NCI-H1436 (cell line): ENCODE data around the gene C17orf67.

Experiments used
- DNase-seq: peaks from one replicate; lab custom pipeline; 2025; lab: John Stamatoyannopoulos, UW

Gene C17orf67, protein sequence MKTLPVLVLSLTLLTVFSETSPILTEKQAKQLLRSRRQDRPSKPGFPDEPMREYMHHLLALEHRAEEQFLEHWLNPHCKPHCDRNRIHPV

GRCh38 chr17:56833809-56834379, at the start of gene C17orf67, which contains the start of gene DGKE:
TSS of gene C17orf67 (minus strand) at chr17:56833920. CDS start at chr17:56815810, 18,110 bp downstream.
TSS of gene DGKE (plus strand) at chr17:56834151. CDS start at chr17:56834796, 645 bp downstream.
- peak; percentile 99 for DNase-seq

- no peak for DNase-seq
Measured at GRCh38 chr17:56881685-56882295, 48.1 kb upstream of the C17orf67 start.

DNA sequence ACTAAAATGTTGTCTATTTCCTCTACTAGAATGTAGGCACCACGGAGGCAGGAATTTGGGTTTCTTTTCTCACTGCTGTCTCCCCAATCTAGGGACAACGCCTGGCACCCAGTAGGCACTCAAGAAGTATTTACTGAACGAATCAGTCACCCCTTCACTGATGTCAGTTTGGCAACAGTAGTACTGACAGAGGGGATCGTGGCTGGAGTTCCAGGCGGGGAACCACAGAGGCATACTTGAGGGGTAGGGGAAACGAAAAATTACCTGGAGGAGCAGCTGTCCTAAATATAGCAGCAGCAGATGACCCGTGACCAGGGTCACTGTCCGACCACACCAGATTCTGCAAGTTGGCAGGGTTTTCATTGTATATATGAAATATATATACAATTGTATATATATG, 46.9 kb upstream of the C17orf67 start:
- no peak for DNase-seq

DNA sequence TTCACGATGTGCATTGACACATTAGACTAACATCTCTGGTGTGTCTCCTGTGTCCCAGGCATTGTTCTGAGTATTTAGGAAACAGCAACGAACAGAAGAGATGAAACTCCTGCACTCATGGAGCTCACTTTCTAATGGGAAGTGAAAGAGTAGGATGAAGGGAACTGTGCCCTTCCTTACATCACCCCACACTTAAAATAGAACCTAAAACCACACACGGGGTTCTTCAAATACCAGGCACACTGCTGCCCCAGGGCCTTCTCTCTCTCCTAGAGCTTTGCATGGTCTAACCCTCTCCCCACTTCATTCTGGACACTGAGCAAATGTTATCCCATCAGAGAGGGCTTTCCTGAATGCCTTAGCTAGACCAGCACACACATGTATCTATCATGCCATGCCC, 46.4 kb upstream of the C17orf67 start:
- DNase-seq, result no peak

DNA sequence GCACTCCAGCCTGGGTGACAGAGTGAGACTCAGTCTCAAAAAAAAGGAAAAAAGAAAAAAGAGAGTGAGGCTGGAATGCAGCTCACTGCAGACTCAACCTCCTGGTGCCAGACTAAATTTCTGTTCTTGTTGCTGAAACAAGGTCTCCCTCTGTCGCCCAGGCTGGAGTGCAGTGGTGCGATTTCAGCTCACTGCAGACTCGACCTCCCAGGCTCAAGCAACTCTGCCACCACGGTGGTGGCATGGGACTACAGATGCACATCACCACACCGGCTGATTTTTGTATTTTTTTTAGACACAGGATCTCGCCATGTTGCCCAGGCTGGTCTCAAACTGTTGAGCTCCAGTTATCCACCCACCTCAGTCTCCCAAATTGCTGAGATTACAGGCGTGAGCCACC, 45.6 kb upstream of the C17orf67 start:
- DNase-seq, result no peak

GRCh38 chr17:56876766-56877179, 43.1 kb upstream of the C17orf67 start:
- no peak for DNase-seq

- no peak for DNase-seq
Measured at GRCh38 chr17:56870081-56870651, 36.4 kb upstream of the C17orf67 start.

DNA sequence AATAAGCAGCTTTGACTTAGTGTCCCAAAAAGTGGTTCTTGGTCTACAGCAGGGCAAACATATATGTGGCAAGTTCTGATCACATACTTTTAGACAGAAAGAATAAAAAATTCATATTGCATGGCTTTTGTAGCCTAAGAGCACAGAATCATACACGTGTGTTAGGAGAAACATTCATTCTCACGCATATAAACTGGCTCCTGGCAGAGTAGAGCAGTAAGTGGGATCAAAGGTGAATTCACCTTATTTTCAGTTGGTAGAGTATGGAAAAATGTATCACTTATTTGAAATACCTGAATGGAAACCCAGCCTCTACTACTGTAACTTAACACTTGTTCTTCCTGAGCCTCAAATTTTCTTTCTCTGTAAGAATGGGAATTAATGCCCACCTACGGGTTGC, 35.0 kb upstream of the C17orf67 start:
- DNase-seq, result no peak

DNA sequence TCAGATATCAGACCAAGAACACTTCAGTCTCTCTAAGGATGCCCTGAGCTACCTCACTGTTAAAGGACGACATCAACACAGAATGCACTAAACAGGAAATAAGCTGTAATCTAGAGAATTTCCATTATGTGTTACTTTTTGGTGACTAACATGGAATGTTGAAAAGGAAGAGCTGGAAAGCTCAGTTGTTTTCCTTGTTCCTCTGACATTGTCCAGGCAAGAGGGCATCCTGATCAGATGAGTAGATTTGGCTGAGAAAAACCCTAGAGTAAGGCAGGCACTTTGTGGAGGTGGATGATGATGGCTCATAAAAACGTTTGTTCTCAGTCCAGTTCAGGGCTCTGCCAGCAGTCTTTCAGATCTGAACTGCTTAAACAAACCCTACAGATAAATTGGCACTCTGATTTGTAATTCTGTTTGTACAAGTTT, 34.2 kb upstream of the C17orf67 start:
- no peak for DNase-seq

- DNase-seq, result no peak
Measured at GRCh38 chr17:56866496-56866895, 32.8 kb upstream of the C17orf67 start.

- no peak for DNase-seq
Measured at GRCh38 chr17:56866076-56866475, 32.4 kb upstream of the C17orf67 start.

DNA sequence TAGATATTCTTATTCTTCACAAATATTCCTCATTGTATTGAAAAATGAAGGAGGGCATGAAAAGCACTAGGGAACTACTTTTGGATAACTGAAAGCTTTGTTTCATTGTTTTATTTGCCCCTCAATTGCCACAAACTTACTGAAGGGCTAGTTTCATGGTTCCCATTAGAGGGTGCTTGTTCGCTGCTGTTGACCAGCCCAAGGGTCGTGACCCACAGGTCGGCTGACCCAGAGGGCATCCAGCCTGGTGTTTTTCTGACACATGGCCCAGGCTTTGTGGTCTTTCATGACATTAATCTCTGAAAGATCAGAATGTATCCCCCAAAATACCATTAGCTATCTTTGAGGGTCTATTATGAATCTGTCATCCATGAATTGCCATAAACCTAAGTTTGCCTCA, 30.3 kb upstream of the C17orf67 start:
- DNase-seq, result no peak

GRCh38 chr17:56861899-56862298, 28.2 kb upstream of the C17orf67 start:
- DNase-seq, result no peak

GRCh38 chr17:56851008-56851407, 17.3 kb upstream of the C17orf67 start:
- no peak for DNase-seq

DNA sequence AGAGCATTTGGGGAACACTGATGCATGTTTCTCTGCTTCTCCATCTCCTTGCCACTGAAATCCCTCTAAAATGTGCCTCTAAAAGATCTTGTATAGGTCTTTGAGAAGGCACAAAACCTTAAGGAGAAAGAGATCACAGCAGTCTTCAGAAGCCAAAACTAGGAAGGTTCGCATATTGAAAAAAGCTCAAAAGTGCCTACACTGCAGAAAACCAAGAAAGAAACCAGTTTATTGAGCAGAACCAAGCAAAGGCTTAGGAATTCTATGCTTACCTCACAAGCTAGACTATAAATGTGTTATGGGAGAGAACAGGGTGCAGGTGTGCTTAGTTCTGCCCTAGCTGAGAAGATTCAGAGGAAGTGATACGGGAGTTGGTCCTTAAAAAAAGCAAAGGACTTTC, 16.9 kb upstream of the C17orf67 start:
- DNase-seq, result no peak

DNA sequence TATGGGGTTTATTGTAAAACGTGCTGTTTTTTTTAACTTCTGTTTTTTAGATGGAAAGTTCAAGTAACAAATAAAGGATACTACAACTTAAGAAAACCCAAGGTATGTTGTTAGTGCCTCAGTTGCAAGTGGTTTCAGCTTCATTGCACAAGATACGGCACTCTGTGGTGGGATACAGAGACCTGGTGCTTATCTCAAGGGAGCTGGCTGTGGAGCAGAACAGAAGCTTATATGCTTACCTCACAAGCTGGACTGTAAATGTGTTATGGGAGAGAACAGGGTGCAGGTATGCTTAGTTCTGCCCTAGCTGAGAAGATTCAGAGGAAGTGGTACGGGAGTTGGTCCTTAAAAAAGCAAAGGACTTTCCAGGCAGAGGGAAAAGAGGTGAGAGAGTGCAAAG, 15.4 kb upstream of the C17orf67 start:
- no peak for DNase-seq

GRCh38 chr17:56847106-56847505, 13.4 kb upstream of the C17orf67 start:
- DNase-seq, result no peak

- no peak for DNase-seq
Measured at GRCh38 chr17:56845934-56846333, 12.2 kb upstream of the C17orf67 start.

DNA sequence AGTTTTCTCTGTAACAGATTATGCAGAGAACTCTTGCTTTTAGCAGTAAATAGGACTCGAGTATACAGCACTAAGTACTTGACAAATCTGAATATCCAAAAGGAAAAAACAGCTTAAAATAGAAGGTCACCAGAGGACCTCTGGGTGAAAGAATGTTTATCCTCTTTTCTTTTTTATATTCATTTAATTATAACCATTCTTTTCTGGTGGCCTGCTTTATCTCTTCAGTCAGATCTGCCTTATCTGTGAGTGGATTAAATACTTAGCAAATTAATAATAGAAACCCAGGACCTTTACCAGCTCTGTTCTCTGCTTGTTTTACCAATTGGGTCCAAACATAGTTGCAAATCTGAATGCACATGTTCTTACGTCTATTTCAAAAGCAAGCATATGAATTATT, 8.9 kb upstream of the C17orf67 start:
- no peak for DNase-seq

DNA sequence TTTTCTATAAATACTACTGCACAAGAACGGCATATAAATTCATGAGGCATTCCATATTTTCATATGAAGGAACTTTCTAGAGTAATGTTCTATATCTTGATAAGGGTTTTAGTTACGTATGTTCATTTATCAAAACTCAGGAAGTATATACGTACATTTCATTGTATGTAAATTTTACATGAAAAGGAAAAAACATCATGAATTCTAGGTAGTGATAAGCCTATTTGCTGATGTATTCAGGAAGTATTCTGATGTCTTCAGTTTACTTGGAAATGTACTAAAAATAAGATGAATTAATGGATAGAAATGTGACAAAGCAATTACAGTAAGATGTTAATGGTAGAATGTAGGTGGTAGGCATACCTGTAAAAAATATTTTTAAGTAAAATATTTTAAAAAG, 5.0 kb upstream of the C17orf67 start:
- no peak for DNase-seq

DNA sequence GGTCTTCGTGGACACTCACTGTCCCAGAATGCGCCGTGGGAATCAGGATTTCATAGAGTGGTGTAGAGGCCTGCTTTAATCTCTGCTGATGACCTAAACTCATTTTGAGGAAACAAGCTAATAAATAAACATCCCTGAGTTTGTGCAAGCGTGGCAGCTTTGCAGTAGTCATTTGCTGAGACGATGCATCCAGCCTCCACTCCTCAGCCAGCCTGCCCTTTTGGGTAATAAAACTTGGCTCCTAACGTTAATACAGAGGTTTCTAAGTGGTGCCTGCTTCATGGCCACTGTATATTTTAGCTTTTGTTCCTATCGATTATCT, 1.5 kb upstream of the C17orf67 start:
- no peak for DNase-seq

- DNase-seq, result peak; percentile 58
Measured at GRCh38 chr17:56834380-56835263, 902 bp upstream of the C17orf67 start.
